PC-3 (cell line): ENCODE data around the gene HERC2.

Experiments
- CTCF ChIP-seq: fragments of 300-600 bp; sonication (generic); conservative IDR thresholded peaks from 2 replicates; pipeline ENCODE4 v1.5.1; 2017; ENCODE audit warnings: antibody characterized with exemption, low read depth, mild to moderate bottlenecking, low read length
- EZH2phosphoT487 ChIP-seq: fragments of 300-600 bp; sonication (generic); IDR thresholded peaks from 2 replicates; pipeline ENCODE4 v1.6.1; 2018; ENCODE audit warnings: mild to moderate bottlenecking, antibody characterized with exemption, low read length, borderline replicate concordance

DNA sequence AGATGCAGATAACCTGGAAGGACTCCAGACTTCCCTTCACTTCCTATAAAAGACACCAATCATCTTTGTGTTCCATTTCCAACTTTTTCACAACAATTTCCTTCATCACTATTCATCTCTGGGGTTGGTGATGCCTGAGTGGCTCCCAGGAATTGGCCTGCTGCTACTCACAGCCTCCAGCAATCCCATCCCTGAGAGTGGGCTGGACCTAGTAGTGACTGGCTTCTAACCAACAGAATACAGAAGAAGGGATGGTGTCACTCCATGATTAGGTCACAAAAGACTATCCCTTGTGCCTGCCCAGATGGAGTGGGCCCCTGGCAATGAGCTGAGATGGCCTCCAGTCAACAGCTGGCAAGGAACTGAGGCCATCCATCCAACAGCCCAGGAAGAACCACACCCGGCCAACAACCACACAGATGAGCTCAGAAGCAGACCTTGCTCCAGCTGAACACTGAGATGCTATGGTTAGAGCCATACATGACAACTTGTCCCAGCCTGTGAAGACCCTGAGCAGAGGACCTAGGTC is 243.7 kb downstream of the HERC2 start:
- no peak for TF ChIP-seq CTCF
- no peak for TF ChIP-seq EZH2phosphoT487
